Stimulated activated CD4-positive, alpha-beta T cell treated with anti-CD3 and anti-CD28 coated beads, Interleukin-1b, Interleukin-23, amount 100 ng/mL, for 4 hours (primary cell): ENCODE results near the gene RAP2A.
A peak's percentile ranks its signal among the peaks of the same experiment; 100 is the strongest.

ENCODE experiments used
- DNase-seq, 2 donors: peaks; one replicate each; pipeline ENCODE4 v3.0.0-alpha.2; 2020; ENCODE audit warnings: low read depth in 2 of 2

Gene RAP2A

GRCh38 chr13:97422118-97423054, 11.6 kb upstream of the RAP2A start:
- DNase-seq: no peak

DNA sequence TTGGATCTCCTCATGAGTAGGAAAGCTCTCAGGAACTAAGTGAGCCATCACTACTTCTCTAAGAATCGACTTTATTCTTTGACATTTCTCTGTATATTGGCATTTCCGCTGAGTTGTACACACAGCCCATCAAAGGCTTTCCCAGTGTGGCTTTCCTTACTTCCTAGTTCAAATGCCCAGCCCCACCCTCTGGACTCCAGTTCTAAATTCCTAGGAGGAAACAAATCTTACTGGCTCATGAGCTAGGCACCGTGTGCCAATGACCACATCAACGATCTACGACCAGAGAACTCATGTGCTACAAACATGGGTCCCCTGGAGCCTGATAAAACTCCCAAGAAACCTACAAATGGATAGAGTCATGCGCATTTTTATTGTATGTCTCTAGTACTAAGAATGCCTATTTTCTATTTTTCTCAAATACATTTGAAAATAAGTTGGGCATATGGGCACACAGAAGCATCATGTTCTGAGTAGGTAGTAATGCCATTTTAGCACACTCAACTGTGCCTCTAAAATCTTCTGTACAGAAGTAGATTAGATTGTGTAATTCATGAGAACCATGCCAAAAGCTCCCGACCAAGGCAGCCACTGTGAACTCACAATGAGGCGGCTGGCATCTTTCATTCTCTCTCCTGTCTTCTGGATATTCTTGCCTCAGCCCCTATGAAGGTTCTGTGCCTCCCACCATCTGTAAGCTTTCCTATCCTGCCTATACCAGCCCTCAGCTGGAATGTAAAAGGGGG, 10.5 kb upstream of the RAP2A start:
- no peak for DNase-seq

GRCh38 chr13:97425590-97425989, 8.4 kb upstream of the RAP2A start:
- no peak for DNase-seq

DNA sequence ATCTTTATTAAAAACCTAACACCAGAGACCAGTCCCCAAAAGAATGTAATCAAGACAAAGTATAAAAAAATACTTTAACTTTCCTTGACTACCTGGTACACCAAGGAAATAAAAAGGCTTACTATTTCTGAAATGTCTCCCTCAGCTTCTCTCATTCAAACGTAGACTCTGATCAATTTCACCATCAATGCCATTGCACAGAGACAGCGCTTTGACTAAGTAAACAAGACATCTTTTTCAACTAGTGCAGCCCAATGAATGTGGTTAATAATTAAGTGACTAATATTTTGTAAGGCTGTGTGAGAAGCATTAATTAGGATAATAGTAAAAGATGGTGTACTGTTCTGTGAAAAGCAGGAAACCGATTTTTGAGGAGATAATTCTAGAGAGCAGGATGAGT, 7.3 kb upstream of the RAP2A start:
- DNase-seq: no peak

- DNase-seq: no peak
These were observed 4.3 kb upstream of the RAP2A start for GRCh38 chr13:97429681-97430081.

- no peak for DNase-seq
These were observed 3.7 kb upstream of the RAP2A start for GRCh38 chr13:97430296-97430695.

DNA sequence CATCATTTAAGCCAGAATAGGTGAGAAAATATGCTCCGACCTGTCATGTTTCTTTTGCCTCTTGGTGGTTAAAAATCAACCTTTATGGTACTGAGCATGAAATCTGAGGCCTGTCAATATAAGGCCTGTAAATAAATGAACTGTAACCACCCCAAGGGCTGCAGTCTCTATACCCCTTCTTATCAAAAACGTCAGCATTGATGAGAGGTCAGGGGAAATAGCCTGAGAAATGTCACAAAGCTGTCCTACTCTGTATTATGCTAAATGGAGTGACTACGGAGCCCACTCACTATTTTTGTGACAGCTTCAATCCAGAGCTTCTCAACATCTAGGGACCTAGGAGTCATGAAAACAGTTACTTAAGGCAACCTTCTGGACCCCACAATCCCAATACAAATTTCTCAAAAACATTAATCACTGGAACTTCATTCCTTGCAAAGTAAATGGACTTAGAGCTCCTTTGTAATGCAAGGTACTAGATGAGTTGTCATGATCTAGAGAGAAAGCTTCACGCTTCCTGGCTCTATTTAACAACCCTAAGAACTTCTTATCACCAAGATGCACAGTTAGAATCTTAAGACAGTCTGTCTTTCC, 2.7 kb upstream of the RAP2A start:
- no peak for DNase-seq

DNA sequence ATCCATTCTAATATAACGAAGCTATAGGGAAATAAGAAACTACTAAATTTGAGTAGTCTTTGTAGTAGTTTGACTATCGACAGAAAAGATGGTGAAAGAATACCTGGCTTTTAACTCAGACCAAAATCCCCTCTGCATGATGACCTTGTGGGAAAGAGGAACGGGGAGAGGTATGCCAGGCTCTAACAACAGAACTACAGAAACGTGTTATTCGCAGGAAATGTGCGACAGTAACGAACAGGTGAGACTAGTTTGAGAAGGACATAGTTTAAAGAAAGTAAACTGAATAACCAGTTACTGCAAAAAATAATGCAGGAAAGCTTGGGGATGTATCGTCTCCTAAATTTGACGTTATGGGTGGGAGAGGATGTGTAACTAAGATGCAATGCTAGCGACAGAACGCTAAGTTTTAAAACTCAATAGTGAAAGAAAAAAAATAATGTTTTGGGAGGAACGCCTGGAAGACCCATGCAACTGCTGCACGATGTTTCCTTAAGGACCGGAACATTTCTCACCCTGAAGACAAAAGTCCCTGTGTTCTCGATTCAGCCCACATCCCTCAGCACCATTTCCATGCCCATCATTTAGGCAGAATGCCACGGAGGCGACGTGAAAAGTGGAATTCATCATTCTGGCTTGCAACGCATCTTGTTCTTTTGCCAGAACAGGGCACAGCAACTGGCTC, 1.6 kb upstream of the RAP2A start:
- DNase-seq: no peak

GRCh38 chr13:97432917-97433726, 847 bp upstream of the RAP2A start:
- DNase-seq: peak; percentile 96 to 98

DNA sequence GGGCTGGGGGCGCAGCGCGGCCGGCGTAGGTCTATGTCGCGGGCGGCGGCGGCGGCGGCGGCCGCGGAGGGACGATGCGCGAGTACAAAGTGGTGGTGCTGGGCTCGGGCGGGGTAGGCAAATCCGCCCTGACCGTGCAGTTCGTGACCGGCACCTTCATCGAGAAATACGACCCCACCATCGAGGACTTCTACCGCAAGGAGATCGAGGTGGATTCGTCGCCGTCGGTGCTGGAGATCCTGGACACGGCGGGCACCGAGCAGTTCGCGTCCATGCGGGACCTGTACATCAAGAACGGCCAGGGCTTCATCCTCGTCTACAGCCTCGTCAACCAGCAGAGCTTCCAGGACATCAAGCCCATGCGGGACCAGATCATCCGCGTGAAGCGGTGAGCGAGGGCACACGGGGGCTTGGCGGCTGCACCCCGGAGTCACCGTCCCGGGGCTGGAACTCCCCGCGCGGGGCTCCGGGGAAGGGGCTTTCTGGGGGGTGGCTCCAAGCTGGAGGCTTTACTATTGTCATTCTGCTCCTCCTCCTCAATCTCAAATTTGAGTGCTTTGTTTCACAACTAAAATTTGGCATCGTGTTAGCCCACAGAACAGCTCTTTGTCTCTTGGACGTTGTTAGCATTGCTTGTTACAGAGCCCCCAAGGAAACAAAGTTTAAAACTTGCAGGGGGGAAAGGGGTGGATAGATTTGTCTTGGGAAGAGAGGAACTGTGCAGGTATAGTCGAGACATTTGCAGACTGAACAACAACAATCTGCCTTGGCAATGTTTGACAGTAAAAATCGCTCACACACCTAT, 630 bp downstream of the RAP2A start:
- DNase-seq: peak; percentile 15 to 28

DNA sequence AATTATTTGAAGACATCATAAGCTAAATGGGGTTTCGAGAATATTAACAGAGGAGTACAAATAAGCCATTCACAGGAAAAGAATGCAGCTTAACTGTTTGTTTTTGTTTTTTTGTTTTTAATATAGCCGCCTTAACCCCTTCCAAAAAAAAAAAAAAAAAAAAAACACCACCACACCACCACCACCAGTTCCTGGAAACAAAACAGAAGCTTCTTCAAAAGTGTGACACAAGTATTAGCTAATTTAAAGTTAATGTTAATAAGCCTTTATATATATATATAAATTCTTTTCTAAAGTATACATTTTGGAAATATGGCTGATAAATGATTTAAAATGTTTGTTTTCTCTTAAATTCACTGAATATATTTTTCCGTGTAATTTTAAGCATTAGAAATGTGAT, 1.4 kb downstream of the RAP2A start:
- DNase-seq: no peak

GRCh38 chr13:97435794-97436193, 1.8 kb downstream of the RAP2A start:
- no peak for DNase-seq

GRCh38 chr13:97436845-97437244, 2.9 kb downstream of the RAP2A start:
- DNase-seq: no peak

DNA sequence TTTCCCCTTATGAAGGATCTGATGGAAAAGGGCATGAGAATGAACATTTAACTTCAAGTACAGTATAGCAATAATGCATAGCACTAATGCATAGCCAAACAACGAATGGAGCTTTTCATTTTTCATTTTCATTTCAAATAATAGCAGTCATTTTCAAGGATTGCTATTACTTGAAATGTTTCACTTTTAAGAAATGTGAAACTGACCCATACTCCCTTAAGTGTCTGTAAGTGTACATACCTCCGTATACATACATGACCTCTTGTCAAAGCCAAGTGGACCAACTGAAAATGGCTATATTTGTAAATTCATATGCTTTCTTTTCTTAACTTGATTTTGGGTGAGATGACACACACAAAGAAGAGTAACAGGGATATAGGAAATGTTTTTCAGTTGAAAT, 3.8 kb downstream of the RAP2A start:
- no peak for DNase-seq

GRCh38 chr13:97438856-97439595, 5.1 kb downstream of the RAP2A start:
- no peak for DNase-seq

- DNase-seq: no peak
These were observed 6.7 kb downstream of the RAP2A start for GRCh38 chr13:97440598-97441170.

DNA sequence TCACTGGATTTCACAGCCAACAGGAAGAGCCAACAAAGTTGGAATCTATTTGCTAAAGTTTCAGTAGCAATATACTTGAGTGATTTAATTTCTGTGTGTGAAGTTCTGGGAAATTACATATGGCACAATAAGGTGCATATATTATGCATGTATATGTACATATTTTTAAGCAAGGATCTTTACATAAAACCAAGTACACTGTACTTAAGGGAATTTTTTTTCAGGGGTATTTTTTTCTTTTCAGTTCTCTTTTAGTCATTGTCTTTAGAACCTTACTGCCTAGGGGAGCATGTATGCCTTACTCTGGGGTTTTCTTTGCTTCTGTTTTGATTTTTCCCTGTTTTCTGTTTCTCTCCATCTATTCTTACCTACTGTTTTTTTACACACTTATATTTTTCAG, 7.4 kb downstream of the RAP2A start:
- no peak for DNase-seq

- no peak for DNase-seq
These were observed 11.7 kb downstream of the RAP2A start for GRCh38 chr13:97445522-97446187.

GRCh38 chr13:97446448-97446847, 12.5 kb downstream of the RAP2A start:
- no peak for DNase-seq
